C4-2B (cell line): ENCODE data around the gene MTMR2.

Experiments
- H3K27ac ChIP-seq: fragments of 450-650 bp; 2 replicates; pipeline ENCODE4 v1.5.1; 2017
- CTCF ChIP-seq: fragments of 450-650 bp; conservative IDR thresholded peaks from 2 replicates; pipeline ENCODE4 v1.5.1; 2017; ENCODE audit warnings: mild to moderate bottlenecking
- ZFX ChIP-seq: fragments of 450-650 bp; IDR thresholded peaks from 2 replicates; pipeline ENCODE4 v1.6.1; 2017

The MTMR2 gene

DNA sequence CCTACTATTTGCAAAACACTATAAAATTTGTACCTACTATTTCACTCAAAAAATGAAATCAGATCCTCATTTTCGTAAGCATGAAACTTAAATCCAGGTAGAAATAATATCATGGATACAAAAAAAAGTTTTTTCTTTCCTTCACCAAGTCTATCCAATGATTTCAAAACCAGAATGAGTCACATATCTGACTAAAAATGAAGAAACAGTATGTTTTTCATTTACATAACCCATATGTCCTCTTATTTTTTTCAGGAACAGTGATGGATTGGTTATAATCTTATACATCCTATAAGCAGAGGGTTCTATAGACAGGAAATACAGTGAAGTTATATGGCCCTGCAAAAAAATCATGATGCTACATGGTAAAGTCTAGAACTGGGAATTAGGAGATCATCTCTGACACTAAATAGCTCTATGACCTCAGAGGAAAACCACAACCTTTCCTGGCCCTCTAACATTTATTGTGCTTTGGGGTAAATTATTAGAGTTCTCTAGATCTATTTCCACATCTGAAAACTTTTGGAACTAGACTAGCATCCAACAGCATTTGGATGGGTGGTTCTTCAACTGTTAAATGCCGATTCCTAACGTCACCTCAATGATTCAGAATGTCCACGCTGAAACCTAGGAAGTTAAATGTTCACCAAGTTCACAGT, 10.9 kb downstream of the MTMR2 start:
- TF ChIP-seq ZFX: no peak
- no peak for TF ChIP-seq CTCF
- no peak overlapping the region for H3K27ac ChIP-seq

GRCh38 chr11:95911369-95911759, 12.5 kb downstream of the MTMR2 start:
- H3K27ac ChIP-seq: no peak overlapping the region
- TF ChIP-seq ZFX: no peak

DNA sequence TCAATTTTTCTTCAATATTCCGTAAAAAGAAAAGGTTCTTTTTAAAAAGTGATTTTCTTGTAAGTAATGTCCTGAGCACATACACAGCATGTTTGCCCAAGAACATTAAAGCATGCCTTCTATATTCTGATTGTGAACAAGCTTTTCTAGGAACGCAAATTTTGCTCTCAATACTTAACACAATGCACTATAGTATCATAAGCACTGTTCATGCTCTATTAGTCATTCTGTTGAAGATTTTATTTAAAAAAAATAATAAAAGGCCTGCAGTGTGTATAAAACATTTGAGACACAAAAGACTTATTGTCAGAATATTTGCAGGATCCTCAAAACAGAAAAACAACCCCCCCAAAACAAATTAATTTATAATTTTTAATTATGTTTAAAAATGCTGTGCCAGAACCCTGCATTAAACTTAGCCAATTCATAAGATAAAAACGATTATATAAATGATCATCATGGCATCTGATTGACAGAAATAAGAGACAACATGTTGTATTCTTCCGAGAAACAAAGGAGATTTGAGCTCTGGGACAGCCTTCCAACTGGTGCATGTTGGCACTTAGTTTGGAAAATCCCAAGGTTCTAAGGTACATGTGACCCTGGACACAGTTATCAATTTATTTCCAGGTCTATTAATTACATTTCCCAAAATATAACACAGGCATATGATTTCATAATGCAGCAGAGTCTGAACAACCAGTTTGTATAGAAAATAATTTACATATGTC, 13.1 kb downstream of the MTMR2 start:
- H3K27ac ChIP-seq: no peak overlapping the region
- TF ChIP-seq CTCF (no peak), ZFX (no peak)

DNA sequence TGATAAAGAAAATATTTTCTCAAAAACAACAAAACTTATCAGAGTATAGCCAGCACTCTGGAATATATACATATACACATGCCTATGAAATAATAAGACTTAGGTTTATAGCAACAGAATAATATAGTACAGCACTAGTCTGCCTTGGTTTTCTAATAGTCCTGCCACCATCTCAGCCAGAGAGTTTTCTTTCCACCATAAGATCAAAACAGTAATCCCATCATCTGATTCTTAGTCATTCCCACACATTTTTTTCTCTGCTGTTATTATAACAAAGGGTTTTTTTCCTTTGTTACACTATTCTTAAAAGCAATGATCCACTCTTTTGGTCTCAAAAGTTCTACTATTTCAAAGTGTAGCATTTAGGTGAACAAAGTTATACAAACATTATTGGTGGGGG, 15.1 kb downstream of the MTMR2 start:
- no peak overlapping the region for H3K27ac ChIP-seq
- TF ChIP-seq ZFX: no peak
- TF ChIP-seq CTCF: no peak

GRCh38 chr11:95907476-95907875, 16.4 kb downstream of the MTMR2 start:
- TF ChIP-seq ZFX (no peak), CTCF (no peak)
- no peak overlapping the region for H3K27ac ChIP-seq

GRCh38 chr11:95904009-95904650, 19.8 kb downstream of the MTMR2 start:
- no peak for TF ChIP-seq ZFX
- TF ChIP-seq CTCF: no peak
- 0 out of 2 replicates have a peak overlapping the region, but pooled peaks have one; percentile 15 for H3K27ac ChIP-seq

DNA sequence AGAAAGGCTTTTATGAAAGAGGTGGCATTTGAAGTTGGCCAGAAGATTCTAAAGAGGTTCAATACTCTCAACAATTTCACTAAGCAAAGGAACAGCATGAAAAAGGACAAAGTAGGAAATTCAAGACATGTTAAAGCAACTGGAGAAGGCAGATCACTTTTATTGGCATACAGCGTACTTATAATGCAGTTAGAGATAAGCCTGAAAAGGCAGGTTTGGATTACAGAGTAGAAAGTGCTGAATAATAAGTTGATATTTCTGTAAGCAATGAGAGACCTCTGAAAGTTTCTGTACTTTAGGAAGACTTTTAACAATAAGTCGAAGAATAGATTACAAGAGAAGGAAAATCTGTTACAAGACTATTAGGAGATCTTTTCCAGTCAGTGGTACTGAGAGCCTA, 25.1 kb downstream of the MTMR2 start:
- no peak for TF ChIP-seq ZFX
- TF ChIP-seq CTCF: no peak
- no peak overlapping the region for H3K27ac ChIP-seq
